Common myeloid progenitor, CD34-positive (primary cell): ENCODE measurements around the gene PPP2R5C.

ENCODE experiments used
- CTCF ChIA-PET: fragments of 350-600 bp; sonication (Branson Sonifier 250); formaldehyde crosslinking; loops from one replicate; lab custom pipeline; 2021; ENCODE audit warnings: antibody characterized with exemption; lab: Charles Lee
- POLR2A ChIA-PET: fragments of 350-600 bp; sonication (Branson Sonifier 250); formaldehyde crosslinking; loops from one replicate; lab custom pipeline; 2021; ENCODE audit warnings: antibody characterized with exemption; lab: Charles Lee
- DNase-seq, 3 donors: peaks; one replicate each; pipeline versions ENCODE4 v3.0.0 to v3.0.0-alpha.2; 2013
- H3K27ac ChIP-seq, 2 experiments: 1 replicate in 1 of 2; 2 replicates in 1 of 2; pipeline ENCODE4 v1.7.0; 2013; ENCODE audit warnings: inconsistent platforms in 2 of 2, low read length in 2 of 2, mild to moderate bottlenecking in 2 of 2, low read depth in 1 of 2, moderate library complexity in 1 of 2; ENCODE audit not compliant: severe bottlenecking in 2 of 2, insufficient read depth in 1 of 2, poor library complexity in 1 of 2
- H3K27me3 ChIP-seq, 5 experiments: replicated peaks in 2 of 5; 1 replicate in 3 of 5; 2 replicates in 2 of 5; pipeline versions ENCODE4 v1.6.1 to v1.7.0; 2013; ENCODE audit warnings: low read length in 4 of 5, mild to moderate bottlenecking in 2 of 5, moderate library complexity in 2 of 5, inconsistent platforms in 1 of 5; ENCODE audit not compliant: insufficient read depth in 5 of 5, control insufficient read depth in 4 of 5
- H3K36me3 ChIP-seq, 4 experiments: 1 replicate in 2 of 4; 2 replicates in 2 of 4; pipeline versions ENCODE4 v1.6.1 to v1.7.0; 2013; ENCODE audit warnings: low read length in 3 of 4, control low read depth in 1 of 4, mild to moderate bottlenecking in 1 of 4; ENCODE audit not compliant: control insufficient read depth in 4 of 4, insufficient read depth in 4 of 4
- H3K4me1 ChIP-seq, 4 experiments: 1 replicate in 3 of 4; 2 replicates in 1 of 4; pipeline versions ENCODE4 v1.6.1 to v1.7.1; 2013; ENCODE audit warnings: low read length in 3 of 4, mild to moderate bottlenecking in 3 of 4, control low read depth in 1 of 4, inconsistent platforms in 1 of 4, moderate library complexity in 1 of 4; ENCODE audit not compliant: control insufficient read depth in 4 of 4, insufficient read depth in 4 of 4; ENCODE audit errors: control extremely low read depth in 1 of 4
- H3K4me3 ChIP-seq, 7 experiments: 1 replicate in 4 of 7; 2 replicates in 3 of 7; pipeline versions ENCODE4 v1.5.1 to v1.7.0; 2013; ENCODE audit warnings: mild to moderate bottlenecking in 7 of 7, low read length in 6 of 7, moderate library complexity in 6 of 7, inconsistent platforms in 2 of 7, low read depth in 2 of 7, control low read depth in 1 of 7; ENCODE audit not compliant: insufficient read depth in 4 of 7, control insufficient read depth in 1 of 7; ENCODE audit errors: extremely low read depth in 1 of 7
- H3K9me3 ChIP-seq, 5 experiments: 1 replicate in 4 of 5; 2 replicates in 1 of 5; pipeline versions ENCODE4 v1.6.1 to v1.7.1; 2013; ENCODE audit warnings: low read length in 4 of 5, mild to moderate bottlenecking in 2 of 5, inconsistent platforms in 1 of 5, low read depth in 1 of 5, moderate library complexity in 1 of 5; ENCODE audit not compliant: control insufficient read depth in 4 of 5, insufficient read depth in 2 of 5; ENCODE audit errors: control extremely low read depth in 1 of 5
- WGBS: methylation state at CpG from one replicate; pipeline ENCODE4 v1.1.5; 2013; ENCODE audit not compliant: insufficient coverage; 5-methylcytosine and 5-hydroxymethylcytosine counted together

The PPP2R5C gene

DNA sequence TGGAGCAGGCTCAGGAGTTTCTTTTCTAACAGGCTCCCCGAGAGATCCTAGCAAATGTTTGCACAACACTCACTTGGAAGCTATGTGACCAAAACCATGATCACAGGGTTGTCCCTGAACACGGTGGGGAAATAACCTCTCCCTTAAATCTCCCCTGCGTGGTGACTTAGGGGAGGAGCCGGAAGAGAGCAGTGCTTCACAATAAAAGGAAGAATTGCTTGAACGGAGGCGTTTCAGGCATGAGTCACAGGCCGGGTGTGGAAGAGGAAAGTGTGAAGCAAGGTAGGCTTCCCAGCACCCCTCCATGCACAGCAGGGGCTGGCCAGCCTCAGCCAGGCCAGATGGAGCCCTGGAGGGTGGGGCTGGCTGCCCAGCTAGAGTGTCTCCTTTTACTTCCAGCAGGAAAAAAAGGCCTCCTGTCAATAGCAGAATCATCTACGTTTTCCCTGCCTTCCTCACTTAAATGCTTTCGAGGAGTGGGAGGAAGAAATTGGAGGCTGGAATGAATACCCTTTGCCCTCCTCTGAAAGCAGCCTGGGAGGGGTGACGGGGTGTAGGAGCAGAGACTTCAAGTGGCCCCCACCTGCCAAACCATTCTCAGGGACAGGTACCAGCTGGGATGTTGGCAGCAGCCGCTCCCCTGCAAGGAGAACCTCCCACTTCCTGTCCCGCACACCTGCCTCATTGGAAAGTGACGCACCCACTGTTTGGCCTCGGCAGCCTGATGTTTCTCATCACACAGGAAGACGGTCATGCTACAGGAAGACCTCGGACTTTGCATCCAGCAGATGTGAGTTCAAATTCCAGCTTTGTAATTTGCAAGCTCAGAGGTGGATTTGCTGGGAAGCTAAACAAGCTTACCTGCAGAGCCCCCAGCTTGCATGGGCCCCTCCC, 30.1 kb upstream of the PPP2R5C start:
- peaks cover 0 to 11% (median 10%) of the 10 kb centered on the region in 4 experiments for H3K4me1 ChIP-seq
- H3K27ac ChIP-seq, result peak overlapping the region in 1 of 2 experiments; percentile 1
- ChIA-PET POLR2A (interaction anchor here (0.6 kb wide), 1 partner anchor 611 kb away, joined by 3 read pairs; no protein-coding TSS in a partner anchor), CTCF (interaction anchor here (0.7 to 1.2 kb wide), 2 partner anchors 25 to 26 kb away, joined by 3 read pairs; no protein-coding TSS in a partner anchor)
- H3K9me3 ChIP-seq, result peaks cover 0 to 3% (median 0%) of the 10 kb centered on the region in 5 experiments
- no peaks in the 10 kb centered on the region for H3K36me3 ChIP-seq
- H3K27me3 ChIP-seq, result peaks cover 0 to 93% (median 34%) of the 10 kb centered on the region in 5 experiments
- H3K4me3 ChIP-seq, result no peak overlapping the region
- 18% methylated on average over 14 of the region's 16 CpGs for WGBS
- peak; percentile 67 to 93 (median 92) for DNase-seq

DNA sequence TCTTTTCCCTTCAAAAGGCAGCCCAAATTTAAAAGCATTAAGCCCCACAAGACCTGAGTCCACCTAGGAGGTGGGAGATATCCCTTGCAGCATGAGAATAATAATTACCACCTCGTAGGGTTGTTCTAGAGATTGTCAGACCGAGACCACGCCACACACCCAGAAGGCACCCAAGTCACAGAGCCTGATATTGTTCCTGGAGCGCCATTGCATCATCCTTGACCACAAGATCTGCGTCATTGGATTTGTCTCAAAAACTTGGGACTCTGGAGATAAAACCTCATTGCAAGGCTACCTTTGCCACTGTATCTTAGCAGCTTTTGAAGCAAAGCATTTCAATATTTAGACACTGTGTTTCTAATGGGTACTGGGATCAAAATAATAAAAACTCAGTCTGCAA, 29.4 kb upstream of the PPP2R5C start:
- ChIA-PET POLR2A (no interaction called here), CTCF (interaction anchor here (0.7 kb wide), 1 partner anchor 26 kb away, joined by 3 read pairs; no protein-coding TSS in a partner anchor)
- Histone ChIP-seq H3K4me3 (no peak overlapping the region), H3K27ac (no peak overlapping the region), H3K4me1 (peaks cover 0 to 11% (median 10%) of the 10 kb centered on the region in 4 experiments), H3K27me3 (peaks cover 0 to 93% (median 31%) of the 10 kb centered on the region in 5 experiments), H3K9me3 (peaks cover 0 to 3% (median 0%) of the 10 kb centered on the region in 5 experiments), H3K36me3 (no peaks in the 10 kb centered on the region)
- no peak for DNase-seq
- 92% methylated on average over 5 of the region's 5 CpGs for WGBS

DNA sequence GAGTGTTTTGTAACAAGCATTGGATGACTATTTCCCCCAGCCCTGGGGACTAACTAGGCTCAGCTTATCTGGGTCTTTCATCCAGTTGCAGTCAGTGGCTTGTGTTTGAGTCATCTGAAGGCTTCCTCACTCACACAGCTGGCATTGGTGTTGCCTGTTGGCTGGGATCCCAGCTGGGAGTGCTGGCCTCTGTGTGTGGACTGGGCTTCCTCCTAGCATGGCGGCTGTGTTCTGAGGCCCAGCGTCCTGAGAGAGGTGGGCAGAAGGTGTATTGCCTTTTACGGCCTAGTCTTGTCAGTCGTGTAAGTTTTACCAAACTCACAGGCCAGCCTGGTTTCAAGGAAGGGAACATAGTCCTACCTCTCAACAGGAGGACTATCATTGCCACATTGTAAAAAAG, 28.3 kb upstream of the PPP2R5C start:
- no peak overlapping the region for H3K27ac ChIP-seq
- H3K36me3 ChIP-seq, result no peaks in the 10 kb centered on the region
- CTCF ChIA-PET, result no interaction called here
- POLR2A ChIA-PET, result no interaction called here
- H3K4me1 ChIP-seq, result peaks cover 0 to 11% (median 10%) of the 10 kb centered on the region in 4 experiments
- H3K27me3 ChIP-seq, result peaks cover 0 to 93% (median 33%) of the 10 kb centered on the region in 5 experiments
- H3K4me3 ChIP-seq, result no peak overlapping the region
- WGBS, result 94% methylated on average over 4 of the region's 4 CpGs
- peaks cover 0 to 3% (median 0%) of the 10 kb centered on the region in 5 experiments for H3K9me3 ChIP-seq
- peak in 2 of 3 donors; percentile 27 to 34 for DNase-seq

DNA sequence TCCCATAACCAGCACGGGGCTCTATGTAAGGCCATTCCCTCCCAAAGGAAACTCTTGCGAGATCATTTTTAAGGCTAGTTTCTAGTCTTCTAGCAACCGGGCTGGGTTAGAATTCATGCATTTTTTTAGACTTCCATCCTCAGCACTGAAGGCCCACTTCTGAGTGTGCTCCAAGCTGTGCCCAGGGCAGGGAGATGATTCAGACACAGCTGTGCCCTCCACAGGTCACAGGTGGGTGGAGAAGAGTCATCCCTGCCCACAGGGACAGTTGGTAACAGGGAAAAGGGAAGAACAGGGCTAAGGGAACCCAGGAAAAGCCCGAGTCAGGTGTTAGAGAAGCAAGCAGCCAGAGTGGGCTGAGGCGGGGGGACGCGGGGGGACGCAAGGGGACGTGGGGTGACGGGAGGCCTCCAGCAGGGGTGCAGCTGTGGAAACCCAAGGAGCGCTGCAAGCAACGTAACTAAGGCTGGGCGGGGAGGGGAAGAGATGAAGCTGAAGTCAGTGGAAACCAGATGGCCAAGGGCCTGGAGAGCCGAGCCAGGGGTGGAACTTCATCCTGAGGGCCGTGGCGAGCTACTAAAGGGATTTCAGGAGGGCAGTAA, 27.2 kb upstream of the PPP2R5C start:
- ChIA-PET CTCF (interaction anchor here (1.2 kb wide), 1 partner anchor 31 kb away, joined by 3 read pairs; no protein-coding TSS in a partner anchor), POLR2A (no interaction called here)
- no peak overlapping the region for H3K4me3 ChIP-seq
- peaks cover 0 to 83% (median 32%) of the 10 kb centered on the region in 5 experiments for H3K27me3 ChIP-seq
- 94% methylated on average over 13 of the region's 16 CpGs for whole genome bisulfite sequencing
- peaks cover 0 to 14% (median 11%) of the 10 kb centered on the region in 4 experiments for H3K4me1 ChIP-seq
- H3K27ac ChIP-seq, result no peak overlapping the region
- DNase-seq, result no peak
- H3K36me3 ChIP-seq, result no peaks in the 10 kb centered on the region
- H3K9me3 ChIP-seq, result peaks cover 0 to 3% (median 0%) of the 10 kb centered on the region in 5 experiments

DNA sequence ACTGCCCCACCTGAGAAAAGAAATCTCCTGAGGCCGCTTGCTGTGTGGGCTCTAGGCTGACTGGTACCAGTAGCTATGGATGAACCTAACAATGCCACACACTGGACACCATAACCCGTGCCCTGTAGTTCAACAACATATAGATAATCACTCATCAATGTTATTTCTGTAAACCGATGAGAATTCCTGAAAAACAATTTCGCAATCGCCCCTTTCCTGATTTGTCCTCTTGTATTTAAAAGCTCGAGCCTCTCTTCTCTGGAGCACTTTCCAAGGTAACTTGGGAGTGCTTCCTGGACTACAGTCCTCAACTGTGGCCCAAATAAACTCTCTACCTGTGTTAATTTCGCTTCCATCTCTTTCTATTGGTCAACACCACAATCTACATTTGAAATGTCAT, 26.1 kb upstream of the PPP2R5C start:
- Histone ChIP-seq H3K4me1 (peaks cover 0 to 14% (median 11%) of the 10 kb centered on the region in 4 experiments), H3K4me3 (no peak overlapping the region), H3K36me3 (no peaks in the 10 kb centered on the region), H3K27me3 (peaks cover 0 to 80% (median 31%) of the 10 kb centered on the region in 5 experiments), H3K27ac (no peak overlapping the region), H3K9me3 (peaks cover 0 to 9% (median 1%) of the 10 kb centered on the region in 5 experiments)
- CTCF ChIA-PET, result interaction anchor here (1.2 kb wide), 1 partner anchor 30 kb away, joined by 3 read pairs; no protein-coding TSS in a partner anchor
- no peak for DNase-seq
- POLR2A ChIA-PET, result interaction anchor here (0.6 kb wide), 2 partner anchors 67 to 209 kb away, joined by 3 read pairs; no protein-coding TSS in a partner anchor
- WGBS, result 84% methylated on average over 3 of the region's 7 CpGs

DNA sequence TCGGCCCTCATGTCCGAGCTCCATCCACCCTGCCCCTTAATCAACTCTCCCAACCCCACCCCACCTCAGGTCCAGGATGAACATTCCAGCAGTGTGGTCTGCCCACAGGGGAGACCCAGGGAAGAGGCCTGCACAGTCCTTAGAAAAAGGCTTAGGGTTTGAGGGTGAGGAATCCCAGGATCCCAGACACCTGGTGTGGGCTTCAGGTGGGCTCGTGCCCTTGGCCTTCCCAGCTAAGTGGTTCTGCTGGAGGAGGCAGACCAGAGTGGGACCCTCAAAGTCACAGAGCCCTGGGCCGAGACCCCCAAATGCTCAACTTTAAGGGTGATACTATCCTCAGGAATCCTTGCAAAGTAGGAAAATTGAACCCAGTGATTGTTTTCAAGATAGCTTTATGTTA, 25.4 kb upstream of the PPP2R5C start:
- 100% methylated on average over 2 of the region's 4 CpGs for WGBS
- H3K27me3 ChIP-seq, result peaks cover 0 to 79% (median 27%) of the 10 kb centered on the region in 5 experiments
- no peak overlapping the region for H3K4me3 ChIP-seq
- DNase-seq, result no peak
- no peak overlapping the region for H3K27ac ChIP-seq
- POLR2A ChIA-PET, result interaction anchor here (0.6 to 0.7 kb wide), 2 partner anchors 209 to 875 kb away, joined by 3 to 5 read pairs; no protein-coding TSS in a partner anchor
- CTCF ChIA-PET, result no interaction called here
- peaks cover 0 to 15% (median 7%) of the 10 kb centered on the region in 5 experiments for H3K9me3 ChIP-seq
- H3K36me3 ChIP-seq, result no peaks in the 10 kb centered on the region
- peaks cover 0 to 13% (median 7%) of the 10 kb centered on the region in 4 experiments for H3K4me1 ChIP-seq
